ENCODE results near the gene RIC8B.
"Not testable (repeated sequence)": the region's sequence is repeated elsewhere in the genome, so short reads cannot be mapped to it uniquely, and the experiment has no call there.

Gene RIC8B

DNA sequence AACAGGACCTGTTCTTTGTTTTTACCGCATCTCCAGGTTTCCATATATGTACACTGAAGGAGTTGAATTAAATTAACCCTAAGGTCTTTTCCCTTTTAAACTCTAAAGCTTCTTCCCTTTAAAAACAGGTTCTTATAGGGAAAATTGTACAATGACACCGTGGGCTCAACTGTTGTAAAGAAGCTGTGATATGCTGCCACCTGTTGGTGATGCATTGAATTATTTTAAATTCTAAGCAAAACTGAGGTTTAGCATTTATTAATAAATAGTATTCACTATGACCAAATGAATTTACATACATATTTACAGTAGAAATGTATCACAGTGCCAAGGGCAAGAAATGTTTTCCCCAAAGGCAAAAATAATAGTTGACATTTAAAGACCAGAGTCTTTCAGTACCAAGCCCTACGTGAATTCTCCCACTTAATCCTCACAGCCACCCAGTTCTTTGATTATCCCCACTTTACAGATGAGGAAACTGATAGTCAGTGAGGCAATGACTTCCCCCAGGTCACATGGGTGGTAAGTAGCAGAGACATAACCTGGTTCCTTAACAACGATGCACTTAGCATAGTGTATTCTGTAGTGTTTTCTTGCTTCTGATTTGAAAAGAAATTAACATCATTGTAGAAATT is 145.5 kb downstream of the RIC8B start:
- Mint-ChIP-seq H3K4me1 (ENCODE audit: low read depth) (no peaks in the 10 kb centered on the region), H3K9me3 (peaks cover 14% of the 10 kb centered on the region), H3K27ac (no peak overlapping the region), H3K4me3 (no peak overlapping the region), H3K36me3 (ENCODE audit: low read depth) (no peaks in the 10 kb centered on the region), H3K27me3 (peaks cover 90% of the 10 kb centered on the region)
- intact Hi-C loops (cut with micrococcal nuclease): no loop called here

DNA sequence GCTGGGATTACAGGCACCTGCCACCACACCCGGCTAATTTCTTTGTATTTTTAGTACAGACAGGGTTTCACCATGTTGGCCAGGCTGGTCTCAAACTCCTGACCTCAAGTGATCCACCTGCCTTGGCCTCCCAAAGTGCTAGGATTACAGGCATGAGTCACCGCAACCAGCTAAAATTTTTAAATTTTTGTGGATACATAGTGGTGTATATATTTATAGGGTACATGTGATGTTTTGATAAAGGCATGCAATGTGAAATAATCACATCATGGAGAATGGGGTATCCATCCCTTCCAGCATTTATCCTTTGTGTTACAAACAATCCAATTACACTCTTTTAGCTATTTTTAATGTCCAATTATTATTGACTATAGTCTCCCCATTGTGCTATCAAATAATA is 147.5 kb downstream of the RIC8B start:
- H3K4me3 Mint-ChIP-seq; H3K36me3 Mint-ChIP-seq (ENCODE audit: low read depth); H3K27ac Mint-ChIP-seq; intact Hi-C loops (cut with micrococcal nuclease); H3K4me1 Mint-ChIP-seq (ENCODE audit: low read depth): not testable (repeated sequence)
- peaks cover 89% of the 10 kb centered on the region for H3K27me3 Mint-ChIP-seq
- H3K9me3 Mint-ChIP-seq: peaks cover 14% of the 10 kb centered on the region

DNA sequence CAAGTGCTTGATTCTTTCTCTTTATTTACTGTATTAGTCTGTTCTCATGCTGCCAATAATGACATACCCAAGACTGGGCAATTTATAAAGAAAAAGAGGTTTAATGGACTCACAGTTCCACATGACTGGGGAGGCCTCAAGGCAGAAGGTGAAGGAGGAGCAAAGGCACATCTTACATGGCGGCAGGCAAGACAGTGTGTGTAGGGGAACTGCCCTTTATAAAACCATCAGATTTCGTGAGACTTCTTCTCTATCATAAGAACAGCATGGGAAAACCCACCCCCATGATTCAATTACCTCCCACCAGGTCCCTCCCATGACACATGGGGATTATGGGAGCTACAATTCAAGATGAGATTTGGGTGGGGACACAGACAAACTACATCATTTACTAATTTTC is 149.1 kb downstream of the RIC8B start:
- H3K36me3 Mint-ChIP-seq (ENCODE audit: low read depth); H3K27ac Mint-ChIP-seq; intact Hi-C loops (cut with micrococcal nuclease); H3K4me3 Mint-ChIP-seq; H3K4me1 Mint-ChIP-seq (ENCODE audit: low read depth): not testable (repeated sequence)
- Mint-ChIP-seq H3K9me3 (peaks cover 14% of the 10 kb centered on the region), H3K27me3 (peaks cover 91% of the 10 kb centered on the region)

DNA sequence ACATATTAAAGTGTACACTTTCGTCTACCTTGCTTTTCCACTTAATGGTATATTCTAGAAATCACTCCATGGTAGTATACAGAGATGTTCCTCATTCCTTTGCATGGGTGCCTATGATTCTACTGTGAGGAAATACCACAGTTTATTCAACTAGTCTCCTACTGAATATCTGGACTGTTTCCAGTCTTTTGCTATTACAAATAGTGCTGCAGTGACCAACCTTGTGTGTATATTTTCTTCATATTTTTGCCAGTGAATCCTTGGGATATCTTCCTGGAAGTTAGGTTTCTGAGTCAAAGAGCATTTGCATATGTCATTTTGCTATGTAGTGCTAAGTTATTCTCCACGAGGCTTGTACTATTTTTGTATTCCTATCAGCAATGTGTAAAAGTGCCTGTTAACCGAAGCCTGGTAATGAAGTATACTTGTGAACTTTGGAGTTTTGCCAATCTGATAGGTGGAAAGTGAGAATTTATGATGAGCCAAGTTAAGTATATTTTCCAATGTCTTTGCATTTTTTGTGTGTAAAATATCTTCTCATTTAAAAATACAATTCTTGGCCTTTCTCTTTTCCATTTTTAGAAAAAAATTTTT is 149.9 kb downstream of the RIC8B start:
- intact Hi-C loops (cut with micrococcal nuclease): no loop called here
- Mint-ChIP-seq H3K27ac (no peak overlapping the region), H3K27me3 (peaks cover 89% of the 10 kb centered on the region), H3K9me3 (peaks cover 14% of the 10 kb centered on the region), H3K4me1 (ENCODE audit: low read depth) (no peaks in the 10 kb centered on the region), H3K4me3 (no peak overlapping the region), H3K36me3 (ENCODE audit: low read depth) (no peaks in the 10 kb centered on the region)

DNA sequence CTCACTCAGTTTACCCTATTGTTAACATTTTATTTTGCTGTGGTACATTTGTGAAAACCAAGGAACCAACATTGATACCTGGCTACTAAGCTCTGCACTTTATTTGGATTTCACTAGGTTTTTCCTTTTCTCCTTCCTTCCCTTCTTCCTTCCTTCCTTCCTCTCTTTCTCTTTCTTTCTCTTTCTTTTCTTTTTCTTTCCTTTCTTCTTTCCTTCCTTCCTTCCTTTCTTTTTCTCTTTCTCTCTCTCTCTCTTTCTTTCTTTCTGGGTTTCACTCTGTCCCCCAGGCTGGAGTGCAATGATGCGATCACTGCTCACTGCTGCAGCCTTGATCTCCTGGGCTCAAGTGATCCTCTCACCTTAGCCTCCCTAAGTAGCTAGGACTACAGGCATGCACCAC is 152.2 kb downstream of the RIC8B start:
- Mint-ChIP-seq H3K4me1 (ENCODE audit: low read depth) (no peaks in the 10 kb centered on the region), H3K36me3 (ENCODE audit: low read depth) (no peaks in the 10 kb centered on the region), H3K4me3 (no peak overlapping the region), H3K27me3 (peaks cover 92% of the 10 kb centered on the region), H3K9me3 (peaks cover 14% of the 10 kb centered on the region), H3K27ac (no peak overlapping the region)
- intact Hi-C loops (cut with micrococcal nuclease): no loop called here

DNA sequence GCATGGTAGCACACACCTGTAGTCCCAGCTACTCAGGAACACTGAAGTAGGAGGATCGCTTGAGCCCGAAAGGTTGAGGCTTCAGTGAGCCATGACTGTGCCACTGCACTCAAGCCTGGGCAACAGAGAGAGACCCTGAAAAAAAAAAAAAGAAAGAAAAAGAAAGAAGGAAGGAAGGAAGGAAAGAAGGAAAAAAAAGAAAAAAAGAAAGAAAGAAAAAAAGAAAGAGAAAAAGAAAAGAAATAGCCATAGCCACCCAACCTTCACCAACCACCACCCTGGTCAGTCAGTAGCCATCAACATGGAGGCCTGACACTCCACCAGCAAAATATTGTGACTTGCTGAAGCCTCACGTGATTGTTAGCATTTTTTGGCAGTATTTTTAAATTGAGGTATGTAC is 159.8 kb downstream of the RIC8B start:
- Mint-ChIP-seq H3K36me3 (ENCODE audit: low read depth) (no peaks in the 10 kb centered on the region), H3K27ac (no peak overlapping the region), H3K9me3 (no peaks in the 10 kb centered on the region), H3K4me3 (no peak overlapping the region), H3K27me3 (peaks cover 85% of the 10 kb centered on the region), H3K4me1 (ENCODE audit: low read depth) (no peaks in the 10 kb centered on the region)
- intact Hi-C loops (cut with micrococcal nuclease): no loop called here
